ENCODE data around the gene NT5C2.
A peak's percentile ranks its signal among the peaks of the same experiment; 100 is the strongest.

- TF ChIP-seq CTCF (IDR thresholded peaks at IDR 0.05 in 4 of 5, conservative IDR thresholded peaks at IDR 0.05 in 1 of 5) (peak in 1 of 5 experiments; percentile 24), POLR2A (IDR thresholded peaks at IDR 0.05) (no peak)
Observed at GRCh38 chr10:103238506-103239252, 45.6 kb upstream of the NT5C2 start.
